Cardiac fibroblast (primary cell): ENCODE measurements around the gene WEE1.

ENCODE experiments used
- DNase-seq, 2 donors: peaks; one replicate each; pipeline versions ENCODE4 v3.0.0 to v3.0.0-alpha.2; 2010; ENCODE audit warnings: low read depth in 2 of 2
- H3K4me3 ChIP-seq, 2 donors: replicated peaks in 1 of 2; 1 replicate in 1 of 2; 2 replicates in 1 of 2; pipeline ENCODE4 v1.5.1; 2011; ENCODE audit warnings: low read depth in 2 of 2, low read length in 2 of 2, mild to moderate bottlenecking in 2 of 2, moderate library complexity in 1 of 2
- CTCF ChIP-seq: IDR thresholded peaks from one replicate; pipeline ENCODE4 v1.5.1; 2011; ENCODE audit warnings: low read depth, mild to moderate bottlenecking, low read length, inconsistent platforms

Gene WEE1

GRCh38 chr11:9566561-9567063 lies 6.9 kb upstream of the WEE1 start:
- H3K4me3 ChIP-seq, result no peak overlapping the region
- DNase-seq, result peak; percentile 84 to 98

GRCh38 chr11:9567401-9567800 lies 6.1 kb upstream of the WEE1 start:
- DNase-seq, result peak in 1 of 2 donors; percentile 9
- no peak overlapping the region for H3K4me3 ChIP-seq
- no peak for TF ChIP-seq CTCF

More at GRCh38 chr11:9566561-9567063, 6.9 kb upstream of the WEE1 start:
- no peak for TF ChIP-seq CTCF

- no peak for TF ChIP-seq CTCF
- peak; percentile 14 to 22 for DNase-seq
- H3K4me3 ChIP-seq, result no peak overlapping the region
These were observed 5.2 kb upstream of the WEE1 start for GRCh38 chr11:9568161-9568853.

- H3K4me3 ChIP-seq, result peak overlapping the region in 1 of 2 donors; percentile 7
- TF ChIP-seq CTCF, result no peak
- DNase-seq, result peak; percentile 95 to 96
These were observed 4.4 kb upstream of the WEE1 start for GRCh38 chr11:9568854-9569587.

GRCh38 chr11:9569588-9570164 lies 3.8 kb upstream of the WEE1 start:
- H3K4me3 ChIP-seq, result no peak overlapping the region
- DNase-seq, result no peak
- no peak for TF ChIP-seq CTCF

- DNase-seq, result no peak
- TF ChIP-seq CTCF, result no peak
- no peak overlapping the region for H3K4me3 ChIP-seq
These were observed 3.0 kb upstream of the WEE1 start for GRCh38 chr11:9570313-9571025.
